Astrocyte (in vitro differentiated cells and primary cell): Measurements from ENCODE around the gene RHBDD2. TPM values are rescaled to one million over a fixed set of nuclear protein-coding genes. Genes with fewer than 3 reads are reported as not detected.
A peak's percentile ranks its signal among the peaks of the same experiment; 100 is the strongest.
"Not testable (repeated sequence)": the region's sequence is repeated elsewhere in the genome, so short reads cannot be mapped to it uniquely, and the experiment has no call there.

ENCODE experiments used
- DNase-seq: peaks from one replicate; pipeline ENCODE4 v3.0.0-alpha.2; 2010; ENCODE audit warnings: low read depth
- FAIRE-seq: peaks from 2 replicates; lab custom pipeline; 2011; peaks lifted over from hg19 to GRCh38; lab: Jason Lieb, UNC
- H2AFZ ChIP-seq: 2 replicates; pipeline ENCODE4 v1.6.0; 2012; ENCODE audit warnings: low read depth, low read length, inconsistent platforms
- H3K27ac ChIP-seq: 2 replicates; pipeline ENCODE4 v1.5.1; 2011; ENCODE audit warnings: low read depth, low read length, inconsistent platforms
- H3K27me3 ChIP-seq: 2 replicates; pipeline ENCODE4 v1.6.0; 2011; ENCODE audit warnings: low read length, inconsistent platforms; ENCODE audit not compliant: insufficient read depth
- H3K36me3 ChIP-seq: 2 replicates; pipeline ENCODE4 v1.5.1; 2011; ENCODE audit warnings: low read length, inconsistent platforms; ENCODE audit not compliant: insufficient read depth
- H3K4me1 ChIP-seq: 2 replicates; pipeline ENCODE4 v1.5.1; 2011; ENCODE audit warnings: low read length, inconsistent platforms; ENCODE audit not compliant: insufficient read depth
- H3K4me2 ChIP-seq: 2 replicates; pipeline ENCODE4 v1.6.0; 2012; ENCODE audit warnings: low read length, inconsistent platforms
- H3K4me3 ChIP-seq: 2 replicates; pipeline ENCODE4 v1.5.1; 2011; ENCODE audit warnings: low read depth, mild to moderate bottlenecking, low read length, inconsistent platforms; ENCODE audit not compliant: insufficient read depth
- H3K79me2 ChIP-seq: 2 replicates; pipeline ENCODE4 v1.6.0; 2012; ENCODE audit warnings: mild to moderate bottlenecking, low read length, inconsistent platforms; ENCODE audit not compliant: insufficient read depth
- H3K9ac ChIP-seq: 2 replicates; pipeline ENCODE4 v1.6.0; 2012; ENCODE audit warnings: mild to moderate bottlenecking, low read length, inconsistent platforms
- H3K9me3 ChIP-seq: 2 replicates; pipeline ENCODE4 v1.5.1; 2012; ENCODE audit warnings: low read depth, mild to moderate bottlenecking, low read length, inconsistent platforms; ENCODE audit not compliant: insufficient read depth
- H4K20me1 ChIP-seq: 2 replicates; pipeline ENCODE4 v1.6.0; 2012; ENCODE audit warnings: low read length, inconsistent platforms; ENCODE audit not compliant: insufficient read depth
- H3K27ac Mint-ChIP-seq: one replicate; pipeline ENCODE4 v1.8.0; 2021; ENCODE audit warnings: mild to moderate bottlenecking, mixed read lengths; ENCODE audit not compliant: unreplicated experiment
- H3K27me3 Mint-ChIP-seq: one replicate; pipeline ENCODE4 v1.8.0; 2021; ENCODE audit warnings: low read depth, mixed read lengths; ENCODE audit not compliant: unreplicated experiment
- H3K36me3 Mint-ChIP-seq: one replicate; pipeline ENCODE4 v1.8.0; 2021; ENCODE audit warnings: low read depth, mixed read lengths; ENCODE audit not compliant: unreplicated experiment
- H3K4me1 Mint-ChIP-seq: one replicate; pipeline ENCODE4 v1.8.0; 2021; ENCODE audit warnings: low read depth, mixed read lengths; ENCODE audit not compliant: unreplicated experiment
- H3K4me3 Mint-ChIP-seq: one replicate; pipeline ENCODE4 v1.8.0; 2021; ENCODE audit warnings: mild to moderate bottlenecking, moderate library complexity, mixed read lengths; ENCODE audit not compliant: unreplicated experiment
- H3K9me3 Mint-ChIP-seq: one replicate; pipeline ENCODE4 v1.8.0; 2021; ENCODE audit warnings: mild to moderate bottlenecking, mixed read lengths; ENCODE audit not compliant: unreplicated experiment
- EZH2 ChIP-seq: IDR thresholded peaks from 2 replicates; pipeline ENCODE4 v1.6.1; 2012; ENCODE audit warnings: mild to moderate bottlenecking, low read length, inconsistent platforms; ENCODE audit not compliant: insufficient read depth
- total RNA-seq: library from RNA; stranded (reverse); gene quantifications from 2 replicates; pipeline ENCODE4 v1.2.1, GENCODE V29; 2021
- TF ChIP-seq, protein P1 (sequence below): IDR thresholded peaks from 2 replicates; pipeline ENCODE4 v1.5.1; 2011; ENCODE audit warnings: low read depth, mild to moderate bottlenecking, inconsistent platforms, low read length, moderate library complexity; ENCODE audit not compliant: insufficient read depth

RHBDD2 gene
- total RNA-seq, 1 donor from 2014 or later = 55.0 TPM

DNA sequence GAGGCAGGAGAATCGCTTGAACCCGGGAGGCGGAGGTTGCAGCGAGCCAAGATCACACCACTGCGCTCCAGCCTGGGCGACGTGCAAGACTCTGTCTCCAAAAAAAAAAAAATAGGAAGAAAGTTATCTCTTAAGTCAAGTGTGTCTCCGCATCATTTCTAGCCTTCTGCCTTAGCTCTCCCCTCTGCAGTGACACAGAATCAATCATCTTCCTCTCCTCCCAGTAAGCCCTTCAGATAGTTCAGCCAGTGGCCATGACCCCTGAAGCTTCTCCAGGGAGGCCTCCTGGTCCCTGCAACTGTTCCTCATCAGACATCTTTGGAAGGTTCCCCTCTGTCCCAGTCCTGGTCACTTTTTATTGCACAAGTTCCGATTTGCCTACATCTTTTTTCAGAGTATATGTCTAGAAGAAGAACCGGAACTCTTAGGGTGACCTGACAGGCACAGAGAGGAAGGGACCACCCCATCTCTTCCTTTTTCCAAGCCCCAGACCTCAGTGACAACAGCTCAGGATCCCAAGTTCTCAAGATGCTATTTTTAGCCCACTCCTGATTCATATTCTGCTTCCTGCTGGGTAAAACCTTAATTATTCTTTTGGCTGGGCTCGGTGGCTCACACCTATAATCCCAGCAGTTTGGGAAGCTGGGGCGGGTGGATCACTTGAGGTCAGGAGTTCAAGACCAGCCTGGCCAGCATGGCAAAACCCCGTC lies 6.6 kb upstream of the RHBDD2 start:
- TF ChIP-seq, protein P1, sequence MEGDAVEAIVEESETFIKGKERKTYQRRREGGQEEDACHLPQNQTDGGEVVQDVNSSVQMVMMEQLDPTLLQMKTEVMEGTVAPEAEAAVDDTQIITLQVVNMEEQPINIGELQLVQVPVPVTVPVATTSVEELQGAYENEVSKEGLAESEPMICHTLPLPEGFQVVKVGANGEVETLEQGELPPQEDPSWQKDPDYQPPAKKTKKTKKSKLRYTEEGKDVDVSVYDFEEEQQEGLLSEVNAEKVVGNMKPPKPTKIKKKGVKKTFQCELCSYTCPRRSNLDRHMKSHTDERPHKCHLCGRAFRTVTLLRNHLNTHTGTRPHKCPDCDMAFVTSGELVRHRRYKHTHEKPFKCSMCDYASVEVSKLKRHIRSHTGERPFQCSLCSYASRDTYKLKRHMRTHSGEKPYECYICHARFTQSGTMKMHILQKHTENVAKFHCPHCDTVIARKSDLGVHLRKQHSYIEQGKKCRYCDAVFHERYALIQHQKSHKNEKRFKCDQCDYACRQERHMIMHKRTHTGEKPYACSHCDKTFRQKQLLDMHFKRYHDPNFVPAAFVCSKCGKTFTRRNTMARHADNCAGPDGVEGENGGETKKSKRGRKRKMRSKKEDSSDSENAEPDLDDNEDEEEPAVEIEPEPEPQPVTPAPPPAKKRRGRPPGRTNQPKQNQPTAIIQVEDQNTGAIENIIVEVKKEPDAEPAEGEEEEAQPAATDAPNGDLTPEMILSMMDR = no peak
- TF ChIP-seq EZH2 = no peak
- Histone ChIP-seq H3K4me1 (peaks cover 7% of the 10 kb centered on the region), H4K20me1 (no peaks in the 10 kb centered on the region), H3K27me3 (no peaks in the 10 kb centered on the region), H3K9me3 (no peaks in the 10 kb centered on the region), H3K27ac (no peak overlapping the region), H3K36me3 (no peaks in the 10 kb centered on the region), H3K9ac (no peak overlapping the region), H3K4me3 (no peak overlapping the region), H3K79me2 (no peaks in the 10 kb centered on the region), H2AFZ (no peak overlapping the region), H3K4me2 (peak overlapping the region; percentile 8)
- no peaks in the 10 kb centered on the region for H3K27me3 Mint-ChIP-seq
- no peak for FAIRE-seq
- H3K27ac Mint-ChIP-seq = no peak overlapping the region
- no peak for DNase-seq
- H3K36me3 Mint-ChIP-seq = no peaks in the 10 kb centered on the region
- H3K9me3 Mint-ChIP-seq = no peaks in the 10 kb centered on the region
- no peak overlapping the region for H3K4me3 Mint-ChIP-seq
- peaks cover 8% of the 10 kb centered on the region for H3K4me1 Mint-ChIP-seq

DNA sequence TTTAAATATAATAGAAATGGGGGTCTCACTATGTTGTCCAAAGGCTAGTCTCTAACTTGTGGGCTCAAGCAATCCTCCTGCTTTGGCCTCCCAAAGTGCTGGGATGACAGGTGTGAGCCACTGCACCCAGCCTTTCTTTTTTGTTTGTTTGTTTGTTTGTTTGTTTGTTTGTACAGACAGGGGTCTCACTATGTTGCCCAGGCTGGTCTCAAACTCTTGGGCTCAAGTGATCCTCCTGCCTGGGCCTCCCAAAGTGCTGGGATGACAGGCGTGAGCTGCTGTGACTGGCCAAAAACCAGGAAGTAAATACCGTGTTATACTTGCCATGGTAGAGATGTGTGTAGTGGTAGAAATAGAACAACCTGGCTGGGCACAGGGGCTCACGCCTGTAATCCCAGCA lies 4.7 kb upstream of the RHBDD2 start:
- peaks cover 14% of the 10 kb centered on the region for H3K4me1 Mint-ChIP-seq
- not testable (repeated sequence) for H3K9me3 ChIP-seq, H3K27me3 Mint-ChIP-seq, H2AFZ ChIP-seq, FAIRE-seq, H3K36me3 Mint-ChIP-seq, H3K27ac ChIP-seq, H4K20me1 ChIP-seq, H3K27ac Mint-ChIP-seq, H3K4me3 Mint-ChIP-seq, H3K27me3 ChIP-seq, H3K4me3 ChIP-seq, DNase-seq, H3K9me3 Mint-ChIP-seq, H3K9ac ChIP-seq, H3K36me3 ChIP-seq, H3K79me2 ChIP-seq, H3K4me2 ChIP-seq
- peaks cover 13% of the 10 kb centered on the region for H3K4me1 ChIP-seq

DNA sequence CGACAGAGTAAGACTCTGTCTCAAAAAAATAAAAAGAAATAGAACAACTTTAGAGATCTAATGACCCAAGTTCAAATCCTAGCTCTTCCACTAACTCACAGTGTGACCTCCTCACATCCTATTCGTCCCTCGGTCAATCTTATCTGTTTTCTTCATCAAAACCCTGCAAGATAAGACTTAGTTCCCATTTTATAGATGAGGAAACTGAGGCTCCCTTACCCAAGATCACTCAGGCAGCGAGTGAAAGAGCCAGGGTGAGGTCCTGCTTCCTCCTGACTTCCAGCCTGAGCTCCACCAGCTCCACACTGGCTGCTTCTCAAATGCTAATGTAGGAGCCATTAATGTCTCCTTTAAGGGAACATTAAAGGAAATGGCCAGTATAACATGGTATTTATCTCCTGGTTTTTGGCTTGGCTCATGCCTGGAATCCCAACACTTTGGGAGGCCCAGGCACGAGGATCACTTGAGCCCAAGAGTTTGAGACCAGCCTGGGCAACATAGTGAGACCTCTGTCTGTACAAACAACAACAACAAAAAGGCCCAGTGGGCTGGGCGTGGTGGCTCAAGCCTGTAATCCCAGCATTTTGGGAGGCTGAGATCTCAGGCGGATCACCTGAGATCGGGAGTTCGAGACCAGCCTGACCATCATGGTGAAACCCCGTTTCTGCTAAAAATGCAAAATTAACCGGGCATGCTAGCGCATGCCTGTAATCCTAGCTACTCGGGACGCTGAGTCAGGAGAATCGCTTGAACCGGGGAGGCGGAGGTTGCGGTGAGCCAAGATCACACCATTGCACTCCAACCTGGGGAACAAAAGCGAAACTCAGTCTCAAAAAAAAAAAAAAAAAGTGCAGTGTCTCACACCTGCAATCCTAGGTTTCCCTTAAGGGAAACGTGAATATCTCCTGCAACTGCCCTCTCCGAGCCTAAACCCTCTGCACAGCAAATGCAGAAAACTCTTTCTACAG lies 3.4 kb upstream of the RHBDD2 start:
- FAIRE-seq (no peak), DNase-seq (no peak)
- peaks cover 17% of the 10 kb centered on the region for H3K4me1 Mint-ChIP-seq
- no peaks in the 10 kb centered on the region for H3K9me3 ChIP-seq
- no peak overlapping the region for H3K4me3 Mint-ChIP-seq
- H3K9ac ChIP-seq = no peak overlapping the region
- H3K27me3 Mint-ChIP-seq = no peaks in the 10 kb centered on the region
- H3K36me3 Mint-ChIP-seq = no peaks in the 10 kb centered on the region
- no peak overlapping the region for H3K27ac ChIP-seq
- TF ChIP-seq, protein P1 = no peak
- no peak for TF ChIP-seq EZH2
- no peak overlapping the region for H2AFZ ChIP-seq
- H3K4me3 ChIP-seq = no peak overlapping the region
- H3K9me3 Mint-ChIP-seq = no peaks in the 10 kb centered on the region
- no peak overlapping the region for H3K4me2 ChIP-seq
- H3K4me1 ChIP-seq = peaks cover 24% of the 10 kb centered on the region
- no peaks in the 10 kb centered on the region for H3K27me3 ChIP-seq
- H4K20me1 ChIP-seq = peaks cover 9% of the 10 kb centered on the region
- H3K27ac Mint-ChIP-seq = no peak overlapping the region
- peaks cover 15% of the 10 kb centered on the region for H3K79me2 ChIP-seq
- no peaks in the 10 kb centered on the region for H3K36me3 ChIP-seq
